ENCODE data around the gene PRKG1. TPM values are rescaled to one million over a fixed set of nuclear protein-coding genes. Genes with fewer than 3 reads are reported as not detected.

Gene PRKG1
- total and polyA plus RNA-seq, 2 of the 8 experiments (the other 6 are each of a cell fraction or from before 2014, with no cell fraction given): 4.2 to 15.2 TPM

DNA sequence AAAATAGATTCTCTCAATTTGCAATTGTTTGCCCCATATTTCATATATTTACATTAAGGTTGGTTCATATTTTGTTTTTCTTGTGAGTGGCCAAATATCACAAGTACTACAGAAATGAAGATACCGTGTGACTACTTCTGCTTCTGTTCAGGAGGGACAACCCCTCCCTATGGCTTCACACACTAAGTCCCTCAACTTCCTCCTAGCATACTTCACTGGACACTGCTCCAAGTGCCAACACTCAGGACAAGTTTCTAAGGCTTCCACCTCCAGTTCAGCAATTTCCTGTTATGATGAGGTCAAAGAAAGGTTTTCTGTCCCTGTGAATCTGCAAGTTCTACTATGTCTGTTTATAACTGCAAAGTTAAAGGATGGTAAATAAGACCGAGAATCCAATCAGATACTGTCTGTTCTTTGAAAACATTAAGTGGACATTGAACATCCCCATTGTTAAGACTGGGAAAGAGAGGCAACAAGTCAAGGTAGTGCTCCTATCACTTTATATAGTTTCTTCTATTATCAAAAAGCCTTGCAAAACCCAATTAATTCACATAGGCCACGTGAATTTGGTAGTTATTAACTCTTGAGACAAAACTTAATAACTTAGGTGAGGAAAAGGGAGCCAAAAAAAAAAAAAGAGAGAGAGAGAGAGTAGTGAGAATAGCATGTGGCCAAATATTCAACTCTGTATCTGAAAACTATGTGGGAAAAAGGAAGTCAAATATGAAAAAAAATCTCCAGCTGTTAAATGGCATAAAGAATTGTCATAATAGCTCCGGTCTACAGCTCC is 1158.5 kb downstream of the PRKG1 start:
- no peak for FAIRE-seq
- CTCF ChIA-PET (ENCODE audit: partially characterized antibody): no interaction called here
- no peak overlapping the region for H2AFZ ChIP-seq (ENCODE audit: low read length)

More for the DNA sequence above, 1158.5 kb downstream of the PRKG1 start:
- Histone ChIP-seq H3K79me2 (ENCODE audit: control insufficient read depth in 1 of 2, insufficient read depth in 2 of 2, low read length in 2 of 2) (no peaks in the 10 kb centered on the region), H4K91ac (replicated peaks; ENCODE audit: insufficient read length, low read length) (no peak overlapping the region), H3K4me3 (ENCODE audit: extremely low read depth in 1 of 4, insufficient read depth in 2 of 4, low read depth in 3 of 4, low read length in 4 of 4) (peak overlapping the region in 3 of 4 experiments; percentile 26 to 43 (median 35); a peak in 4 of 8 replicates), H4K20me1 (replicated peaks in 1 of 2; ENCODE audit: control insufficient read depth in 1 of 2, insufficient read depth in 2 of 2, low read length in 2 of 2) (no peaks in the 10 kb centered on the region), H3K79me1 (ENCODE audit: low read depth, low read length) (no peaks in the 10 kb centered on the region), H4K5ac (ENCODE audit: insufficient read length, low read depth, low read length) (no peak overlapping the region), H4K8ac (ENCODE audit: extremely low read depth, insufficient read depth, low read length) (peak overlapping the region; percentile 51; the same call in 1 of the 2 replicates), H3K56ac (replicated peaks; ENCODE audit: insufficient read length, low read depth, low read length) (no peak overlapping the region), H2BK20ac (ENCODE audit: low read length) (no peak overlapping the region), H2BK120ac (replicated peaks; ENCODE audit: low read depth, low read length) (no peak overlapping the region), H3K14ac (ENCODE audit: insufficient read length) (no peak overlapping the region), H2BK5ac (ENCODE audit: low read depth, low read length) (no peak overlapping the region), H3K4me2 (ENCODE audit: insufficient read depth in 1 of 2, low read depth in 2 of 2, low read length in 2 of 2) (peak overlapping the region in 1 of 2 experiments; percentile 49; a peak in 2 of 4 replicates), H2BK12ac (ENCODE audit: low read depth, low read length) (0 out of 2 replicates have a peak overlapping the region, but pooled peaks have one; percentile 40), H3K36me3 (ENCODE audit: control insufficient read depth in 2 of 4, insufficient read depth in 4 of 4, low read length in 3 of 4) (no peaks in the 10 kb centered on the region), H3K27me3 (replicated peaks in 1 of 4; ENCODE audit: control insufficient read depth in 3 of 4, extremely low read depth in 1 of 4, insufficient read depth in 3 of 4, low read length in 3 of 4) (no peaks in the 10 kb centered on the region), H3K18ac (ENCODE audit: extremely low read depth, low read length) (no peak overlapping the region), H3K23me2 (ENCODE audit: low read depth, low read length) (0 out of 2 replicates have a peak, but pooled peaks cover 2% of the 10 kb centered on the region), H2AK5ac (ENCODE audit: low read depth, low read length) (no peak overlapping the region), H3K27ac (ENCODE audit: low read depth, low read length) (no peak overlapping the region), H3K23ac (ENCODE audit: insufficient read length) (no peak overlapping the region), H3K9me3 (ENCODE audit: insufficient read depth in 2 of 2, low read depth in 1 of 2, low read length in 1 of 2) (no peaks in the 10 kb centered on the region), H3K4me1 (replicated peaks in 1 of 4; ENCODE audit: control insufficient read depth in 3 of 4, insufficient read depth in 4 of 4, low read length in 3 of 4) (peaks cover 0 to 2% (median under 1%) of the 10 kb centered on the region in 4 experiments; a peak in 2 of 7 replicates), H3K9ac (replicated peaks in 1 of 4; ENCODE audit: extremely low read depth in 1 of 4, low read depth in 3 of 4, low read length in 3 of 4) (no peak overlapping the region; a peak in 1 of 7 replicates), H2BK15ac (ENCODE audit: low read length) (no peak overlapping the region), H3K4ac (replicated peaks; ENCODE audit: insufficient read length, low read depth, low read length) (no peak overlapping the region)
- TF ChIP-seq TAF1 (IDR thresholded peaks at IDR 0.05; ENCODE audit: low read depth, low read length): no peak
- TF ChIP-seq KDM5A (IDR thresholded peaks at IDR 0.05; ENCODE audit: low read length): no peak
- no peak for DNase-seq (ENCODE audit: low read depth in 1 of 2, low spot score in 2 of 2)
- WGBS, 2 experiments (ENCODE audit: extremely low coverage in 1 of 2, insufficient coverage in 1 of 2, insufficient read length in 1 of 2, insufficient replicate concordance in 2 of 2, low coverage in 1 of 2, low lambda C conversion rate in 2 of 2, missing lambda C conversion rate in 1 of 2): 72% methylated on average over 4 of the region's 4 CpGs; no CpG with 5 or more reads in 1 of the 2 experiments
- POLR2A ChIA-PET (ENCODE audit: partially characterized antibody): no interaction called here

Data from H1 (cell line).